GM21529 (cell line): Measurements from ENCODE around the gene TMIGD1.

ENCODE experiments used
- ATAC-seq: cut with Tn5 transposase; IDR thresholded peaks from one replicate; pipeline ENCODE4 v1.9.1; 2021; ENCODE audit not compliant: unreplicated experiment

Gene TMIGD1

DNA sequence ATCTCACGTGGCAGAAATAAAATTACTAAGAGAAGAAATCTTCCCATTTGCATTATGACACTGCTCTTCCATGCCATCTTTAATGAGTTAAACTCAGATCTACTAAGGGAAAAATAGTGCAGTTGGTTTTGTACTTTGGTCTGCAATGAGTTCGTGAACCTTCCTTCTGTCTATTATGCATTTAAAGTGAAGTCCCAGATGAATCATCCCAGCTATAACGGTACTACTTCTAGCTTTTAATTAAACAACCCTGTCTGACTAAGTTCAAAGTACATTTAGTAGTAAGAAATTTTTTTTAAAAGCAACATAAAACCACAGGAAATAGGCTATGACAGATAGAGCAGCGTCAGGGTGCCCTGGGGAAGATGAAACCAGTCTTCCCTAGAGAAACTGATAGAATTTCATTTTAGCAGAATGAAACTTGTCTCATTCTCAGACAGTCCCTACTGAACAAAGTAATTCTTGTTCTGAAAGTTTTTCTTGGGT, 1.8 kb downstream of the TMIGD1 start:
- peak; percentile 61 for ATAC-seq

GRCh38 chr17:30326809-30327208, 7.0 kb downstream of the TMIGD1 start:
- ATAC-seq, result no peak

GRCh38 chr17:30324723-30325122, 9.1 kb downstream of the TMIGD1 start:
- no peak for ATAC-seq

- no peak for ATAC-seq
Measured at GRCh38 chr17:30323895-30324319, 9.9 kb downstream of the TMIGD1 start.

GRCh38 chr17:30323262-30323894, 10.5 kb downstream of the TMIGD1 start:
- no peak for ATAC-seq

DNA sequence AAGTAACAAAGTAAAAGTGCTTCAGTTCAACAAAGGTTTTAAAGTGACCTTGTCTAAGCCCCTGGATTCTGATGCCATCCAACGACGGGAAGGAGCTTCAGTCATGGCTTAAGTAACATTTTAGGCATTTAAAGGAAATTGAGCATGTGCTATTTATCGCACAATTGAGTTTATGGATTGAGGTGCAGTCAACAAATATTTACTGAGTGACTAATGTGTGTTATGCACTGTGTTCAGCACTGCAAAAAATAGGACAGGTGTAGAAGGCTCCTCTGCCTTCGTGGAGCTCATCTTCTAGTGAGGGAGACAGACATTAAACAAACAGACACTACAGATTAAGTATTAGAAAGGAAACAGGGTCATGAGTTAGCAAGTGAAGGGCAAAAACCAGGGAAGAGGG, 12.5 kb downstream of the TMIGD1 start:
- ATAC-seq, result no peak

DNA sequence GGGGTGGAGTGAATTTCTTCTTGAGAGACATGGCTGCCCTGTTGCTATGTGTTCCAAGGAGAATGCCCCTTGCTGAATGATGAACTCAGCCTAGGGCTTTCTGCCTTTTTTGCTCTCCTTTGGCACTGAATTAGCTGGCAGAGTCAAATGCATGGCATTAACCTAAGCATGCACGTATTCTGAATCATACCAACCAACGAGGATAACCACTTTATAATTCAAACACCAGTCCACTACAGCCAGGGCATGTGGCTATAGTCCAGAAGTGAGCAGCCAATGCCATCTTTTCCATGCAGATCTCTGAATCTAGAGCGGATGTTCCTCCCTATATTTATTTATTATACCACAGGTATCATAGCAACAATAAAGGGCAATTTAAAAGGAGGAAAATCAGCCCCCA, 15.7 kb downstream of the TMIGD1 start:
- no peak for ATAC-seq

DNA sequence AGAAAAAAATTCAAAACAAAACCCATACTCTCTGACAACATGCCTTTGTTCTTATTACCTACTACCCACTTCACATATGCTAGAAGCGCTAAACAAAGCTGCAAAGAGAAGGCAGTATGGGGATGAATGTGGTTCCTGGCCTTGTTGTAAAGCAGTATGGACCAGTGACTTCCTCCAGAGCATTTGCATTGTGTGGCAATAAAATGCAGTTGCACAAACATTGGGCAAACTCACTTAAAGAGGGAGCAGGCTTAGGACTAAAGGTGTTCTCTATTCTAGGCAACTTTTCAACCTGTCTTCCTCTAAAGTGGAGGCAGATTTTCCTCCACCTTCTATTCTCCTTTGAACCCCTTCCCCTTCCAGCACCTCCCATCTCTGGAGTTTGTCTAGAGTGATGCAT, 17.1 kb downstream of the TMIGD1 start:
- no peak for ATAC-seq

DNA sequence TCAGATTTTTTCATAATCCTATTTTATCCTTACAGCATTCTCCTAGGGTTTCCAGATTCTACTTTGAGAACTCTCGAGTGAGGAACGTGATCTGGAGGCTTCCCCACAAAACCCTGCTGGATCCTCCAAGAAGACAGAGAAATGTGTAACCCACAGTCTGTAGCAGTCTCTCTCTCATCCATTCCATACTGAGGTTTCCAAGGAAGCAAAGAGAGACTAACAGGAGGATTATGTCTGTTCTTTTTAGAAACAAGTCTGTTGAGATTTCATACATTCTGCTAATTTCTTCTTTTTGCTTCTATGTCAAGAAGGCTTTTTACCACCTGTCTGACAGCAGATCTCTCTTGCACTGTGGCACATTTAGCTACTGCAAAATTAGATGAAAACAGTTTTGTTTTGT, 18.8 kb downstream of the TMIGD1 start:
- no peak for ATAC-seq

- no peak for ATAC-seq
Measured at GRCh38 chr17:30314474-30314873, 19.4 kb downstream of the TMIGD1 start.

GRCh38 chr17:30312226-30312625, 21.6 kb downstream of the TMIGD1 start:
- no peak for ATAC-seq

- no peak for ATAC-seq
Measured at GRCh38 chr17:30310562-30310961, 23.3 kb downstream of the TMIGD1 start.

DNA sequence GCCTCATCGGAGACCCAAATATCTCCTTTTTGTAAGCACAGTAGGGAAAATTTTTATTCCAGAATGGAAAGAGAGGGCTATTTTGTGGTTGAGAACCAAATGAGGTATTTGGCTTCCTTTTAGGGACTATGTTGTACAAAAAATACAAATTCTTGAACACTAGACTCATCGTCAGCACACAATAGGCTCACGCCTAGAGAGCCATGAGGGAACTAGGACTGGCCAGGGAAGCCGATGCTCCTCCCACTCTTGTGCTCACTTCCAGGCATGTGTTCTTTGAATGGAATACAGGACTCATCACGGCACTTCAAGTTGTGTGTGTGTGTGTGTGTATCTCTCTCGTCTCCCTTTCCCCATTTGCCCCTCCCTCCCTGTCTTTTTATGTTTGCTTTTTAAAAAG, 24.3 kb downstream of the TMIGD1 start:
- ATAC-seq, result no peak

GRCh38 chr17:30308406-30308805, 25.5 kb downstream of the TMIGD1 start:
- no peak for ATAC-seq

- ATAC-seq, result no peak
Measured at GRCh38 chr17:30304778-30305177, 29.1 kb downstream of the TMIGD1 start.

GRCh38 chr17:30302241-30302640, 31.6 kb downstream of the TMIGD1 start:
- ATAC-seq, result no peak

- no peak for ATAC-seq
Measured at GRCh38 chr17:30300818-30301217, 33.0 kb downstream of the TMIGD1 start.

GRCh38 chr17:30299000-30299399, 34.9 kb downstream of the TMIGD1 start:
- ATAC-seq, result no peak

GRCh38 chr17:30297715-30298114, 36.1 kb downstream of the TMIGD1 start:
- ATAC-seq, result no peak

- ATAC-seq, result no peak
Measured at GRCh38 chr17:30296499-30297080, 37.3 kb downstream of the TMIGD1 start.

- ATAC-seq, result peak; percentile 18
Measured at GRCh38 chr17:30292286-30292858, 41.5 kb downstream of the TMIGD1 start.

DNA sequence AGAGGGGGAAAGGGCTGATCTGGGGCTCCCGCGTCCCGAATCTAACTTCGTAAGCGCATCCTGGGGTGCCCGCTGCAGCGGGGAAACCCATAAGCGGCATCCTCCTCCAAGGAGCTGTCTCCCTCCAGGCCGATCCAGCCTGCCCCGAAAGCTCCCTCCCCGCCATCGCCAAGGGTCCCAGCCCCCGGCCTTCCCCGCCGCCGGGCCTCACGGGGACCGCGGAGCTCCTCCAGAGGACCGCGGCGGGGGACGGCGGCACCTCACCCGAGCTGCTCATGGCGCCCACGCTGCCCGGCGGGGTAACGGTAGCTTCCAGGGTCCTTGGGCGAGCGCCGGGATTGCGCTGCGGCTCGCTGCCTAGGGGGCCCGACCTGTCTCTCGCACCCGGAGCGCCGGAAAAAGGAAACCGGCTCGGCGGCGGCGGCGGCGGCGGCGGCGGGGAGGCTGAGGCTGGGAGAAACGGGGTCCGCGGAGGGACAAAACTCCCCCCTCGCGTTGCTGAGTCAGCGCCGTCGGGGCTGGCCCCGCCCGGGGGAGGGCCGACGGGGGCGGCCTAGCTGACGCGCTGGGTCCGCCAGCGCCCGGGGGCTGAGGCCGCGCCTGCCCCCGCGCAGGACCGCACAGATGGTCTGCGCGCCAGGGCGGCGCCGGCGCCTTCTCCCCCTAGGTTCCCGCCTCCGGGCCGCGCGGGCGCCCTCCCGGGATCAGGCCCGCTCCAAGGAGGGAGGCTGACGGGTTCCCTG, 42.1 kb downstream of the TMIGD1 start, which contains the start of gene BLMH:
Gene BLMH, minus strand, starts transcription at position 402 of the 743 bp plus-strand sequence. Its CDS starts 125 bp downstream, at position 277.
- peak; percentile 65 for ATAC-seq
